ENCODE data around the gene RPL13. TPM values are rescaled to one million over a fixed set of nuclear protein-coding genes. Genes with fewer than 3 reads are reported as not detected.

RPL13 gene
- total RNA-seq, 6 experiments from 2014 or later, result 684 to 2,810 (median 731) TPM

DNA sequence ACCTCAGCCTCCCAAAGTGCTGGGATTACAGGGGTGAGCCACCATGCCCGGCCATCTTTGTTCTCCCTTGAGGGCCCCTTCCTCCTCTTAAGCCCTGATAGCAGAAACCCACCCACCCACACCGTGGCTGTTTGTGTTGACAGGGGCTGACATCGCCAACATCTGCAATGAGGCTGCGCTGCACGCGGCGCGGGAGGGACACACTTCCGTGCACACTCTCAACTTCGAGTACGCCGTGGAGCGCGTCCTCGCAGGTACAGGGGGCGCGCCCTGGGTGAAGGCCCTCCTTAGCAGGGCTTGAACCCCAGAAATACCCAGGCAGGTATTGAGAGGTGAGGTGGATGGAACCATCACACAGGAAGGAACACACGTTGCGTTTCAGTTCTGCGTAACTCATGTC lies 12.6 kb upstream of the RPL13 start:
- TF ChIP-seq, protein P1, sequence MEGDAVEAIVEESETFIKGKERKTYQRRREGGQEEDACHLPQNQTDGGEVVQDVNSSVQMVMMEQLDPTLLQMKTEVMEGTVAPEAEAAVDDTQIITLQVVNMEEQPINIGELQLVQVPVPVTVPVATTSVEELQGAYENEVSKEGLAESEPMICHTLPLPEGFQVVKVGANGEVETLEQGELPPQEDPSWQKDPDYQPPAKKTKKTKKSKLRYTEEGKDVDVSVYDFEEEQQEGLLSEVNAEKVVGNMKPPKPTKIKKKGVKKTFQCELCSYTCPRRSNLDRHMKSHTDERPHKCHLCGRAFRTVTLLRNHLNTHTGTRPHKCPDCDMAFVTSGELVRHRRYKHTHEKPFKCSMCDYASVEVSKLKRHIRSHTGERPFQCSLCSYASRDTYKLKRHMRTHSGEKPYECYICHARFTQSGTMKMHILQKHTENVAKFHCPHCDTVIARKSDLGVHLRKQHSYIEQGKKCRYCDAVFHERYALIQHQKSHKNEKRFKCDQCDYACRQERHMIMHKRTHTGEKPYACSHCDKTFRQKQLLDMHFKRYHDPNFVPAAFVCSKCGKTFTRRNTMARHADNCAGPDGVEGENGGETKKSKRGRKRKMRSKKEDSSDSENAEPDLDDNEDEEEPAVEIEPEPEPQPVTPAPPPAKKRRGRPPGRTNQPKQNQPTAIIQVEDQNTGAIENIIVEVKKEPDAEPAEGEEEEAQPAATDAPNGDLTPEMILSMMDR (IDR thresholded peaks at IDR 0.05), result no peak
- TF ChIP-seq POLR2A (IDR thresholded peaks at IDR 0.05), result no peak
- H3K27ac ChIP-seq, result no peak overlapping the region
- 95% methylated on average over 20 of the region's 20 CpGs for WGBS (ENCODE audit: insufficient coverage, low coverage, low lambda C conversion rate, missing lambda C conversion rate)
- no peak overlapping the region for H3K4me3 ChIP-seq
- intact Hi-C loops (cut with DNase I), result no loop called here
- no peaks in the 10 kb centered on the region for H3K27me3 ChIP-seq
- ATAC-seq (no peak), DNase-seq (peak in 1 of 3 donors; percentile 19)
- peaks cover 0 to 37% (median 6%) of the 10 kb centered on the region in 4 donors for H3K36me3 ChIP-seq
- peaks cover 0 to 22% (median 7%) of the 10 kb centered on the region in 4 donors for H3K4me1 ChIP-seq
- no peaks in the 10 kb centered on the region for H3K9me3 ChIP-seq

GRCh38 chr16:89548344-89549006 lies 12.0 kb upstream of the RPL13 start:
- no peak for ATAC-seq
- no peak for DNase-seq
- peaks cover 0 to 22% (median 7%) of the 10 kb centered on the region in 4 donors for H3K4me1 ChIP-seq
- TF ChIP-seq, protein P1 (IDR thresholded peaks at IDR 0.05), result no peak
- TF ChIP-seq POLR2A (IDR thresholded peaks at IDR 0.05), result no peak
- intact Hi-C loops (cut with DNase I), result no loop called here
- no peaks in the 10 kb centered on the region for H3K9me3 ChIP-seq
- WGBS (ENCODE audit: insufficient coverage, low coverage, low lambda C conversion rate, missing lambda C conversion rate), result 88% methylated on average over 6 of the region's 28 CpGs
- no peak overlapping the region for H3K27ac ChIP-seq
- no peak overlapping the region for H3K4me3 ChIP-seq
- no peaks in the 10 kb centered on the region for H3K27me3 ChIP-seq
- peaks cover 0 to 41% (median 6%) of the 10 kb centered on the region in 4 donors for H3K36me3 ChIP-seq

- no peak overlapping the region for H3K27ac ChIP-seq
- H3K27me3 ChIP-seq, result no peaks in the 10 kb centered on the region
- TF ChIP-seq POLR2A (IDR thresholded peaks at IDR 0.05), result no peak
- TF ChIP-seq, protein P1 (IDR thresholded peaks at IDR 0.05), result no peak
- H3K9me3 ChIP-seq, result no peaks in the 10 kb centered on the region
- intact Hi-C loops (cut with DNase I), result no loop called here
- H3K4me3 ChIP-seq, result no peak overlapping the region
- no peak for DNase-seq
- H3K36me3 ChIP-seq, result peaks cover 0 to 46% (median 8%) of the 10 kb centered on the region in 4 donors
- peaks cover 0 to 22% (median 7%) of the 10 kb centered on the region in 4 donors for H3K4me1 ChIP-seq
- 71% methylated on average over 10 of the region's 10 CpGs for WGBS (ENCODE audit: insufficient coverage, low coverage, low lambda C conversion rate, missing lambda C conversion rate)
- ATAC-seq, result no peak
Observed at GRCh38 chr16:89549007-89549700, 11.3 kb upstream of the RPL13 start.

DNA sequence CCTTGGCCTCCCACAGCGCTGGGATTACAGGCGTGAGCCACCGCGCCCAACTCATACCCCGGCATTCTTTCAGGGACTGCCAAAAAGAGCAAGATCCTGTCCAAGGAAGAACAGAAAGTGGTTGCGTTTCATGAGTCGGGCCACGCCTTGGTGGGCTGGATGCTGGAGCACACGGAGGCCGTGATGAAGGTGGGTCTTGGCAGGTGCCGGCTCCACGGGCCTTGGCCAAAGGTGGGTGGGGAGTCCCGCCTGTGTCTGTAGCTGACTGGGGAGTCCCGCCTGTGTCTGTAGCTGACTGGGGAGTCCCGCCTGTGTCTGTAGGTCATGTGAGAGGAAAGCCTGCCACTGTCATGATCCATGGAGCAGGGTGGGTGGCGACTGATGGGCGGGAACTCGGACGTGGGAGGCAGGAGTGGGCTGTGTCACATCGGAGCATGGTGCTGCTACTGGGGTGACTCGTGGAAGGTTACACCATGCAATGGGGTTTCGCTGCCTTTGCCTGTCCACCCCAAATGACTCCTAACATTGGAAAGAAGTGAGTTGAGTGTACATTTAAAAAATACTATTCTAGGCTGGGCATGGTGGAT lies 10.0 kb upstream of the RPL13 start:
- DNase-seq (peak in 1 of 3 donors; percentile 11), ATAC-seq (no peak)
- Histone ChIP-seq H3K9me3 (no peaks in the 10 kb centered on the region), H3K4me1 (peaks cover 0 to 8% (median 3%) of the 10 kb centered on the region in 4 donors), H3K27ac (no peak overlapping the region), H3K36me3 (peaks cover 0 to 58% (median 8%) of the 10 kb centered on the region in 4 donors), H3K4me3 (no peak overlapping the region), H3K27me3 (no peaks in the 10 kb centered on the region)
- 95% methylated on average over 11 of the region's 22 CpGs for WGBS (ENCODE audit: insufficient coverage, low coverage, low lambda C conversion rate, missing lambda C conversion rate)
- intact Hi-C loops (cut with DNase I), result no loop called here
- TF ChIP-seq, protein P1 (IDR thresholded peaks at IDR 0.05), result no peak
- no peak for TF ChIP-seq POLR2A (IDR thresholded peaks at IDR 0.05)

Data from right lobe of liver (tissue), 6 donors.